GM18520 (cell line): ENCODE data around the gene FSTL3.
"Not testable (repeated sequence)": the region's sequence is repeated elsewhere in the genome, so short reads cannot be mapped to it uniquely, and the experiment has no call there.

ENCODE experiments used
- ATAC-seq: cut with Tn5 transposase; IDR thresholded peaks from one replicate; pipeline ENCODE4 v1.9.1; 2021; ENCODE audit not compliant: unreplicated experiment

The FSTL3 gene

DNA sequence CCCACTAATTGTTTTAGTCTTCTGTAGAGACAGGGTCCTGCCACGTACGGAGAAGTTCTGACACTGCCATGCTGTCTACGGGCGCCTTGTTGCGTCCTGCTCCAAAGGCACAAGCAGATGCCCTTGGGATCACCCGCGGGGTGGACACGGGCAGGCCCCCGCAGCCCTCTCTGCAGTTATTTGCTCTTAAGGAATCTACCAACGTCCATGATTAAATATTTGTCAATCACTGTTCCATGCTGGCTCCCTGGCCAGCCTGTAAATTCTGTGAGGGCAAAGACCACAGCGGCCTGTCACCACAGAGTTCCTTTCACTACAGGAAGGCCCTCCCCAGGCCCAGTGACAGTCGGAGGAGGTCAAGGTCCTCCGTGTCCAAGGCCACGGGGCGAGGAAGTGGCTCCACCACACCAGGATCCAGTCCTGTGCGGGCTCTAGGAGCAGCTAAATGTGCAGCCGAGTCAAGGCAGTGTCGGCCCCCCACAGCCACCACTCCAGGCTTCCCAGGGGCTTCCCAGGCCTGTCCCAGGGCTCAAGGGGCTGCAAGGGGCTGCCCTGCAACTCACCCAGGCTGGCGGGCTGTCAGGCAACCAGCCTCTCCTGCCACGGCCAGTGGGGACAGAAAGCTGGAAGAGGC is 15.3 kb upstream of the FSTL3 start:
- ATAC-seq = no peak

DNA sequence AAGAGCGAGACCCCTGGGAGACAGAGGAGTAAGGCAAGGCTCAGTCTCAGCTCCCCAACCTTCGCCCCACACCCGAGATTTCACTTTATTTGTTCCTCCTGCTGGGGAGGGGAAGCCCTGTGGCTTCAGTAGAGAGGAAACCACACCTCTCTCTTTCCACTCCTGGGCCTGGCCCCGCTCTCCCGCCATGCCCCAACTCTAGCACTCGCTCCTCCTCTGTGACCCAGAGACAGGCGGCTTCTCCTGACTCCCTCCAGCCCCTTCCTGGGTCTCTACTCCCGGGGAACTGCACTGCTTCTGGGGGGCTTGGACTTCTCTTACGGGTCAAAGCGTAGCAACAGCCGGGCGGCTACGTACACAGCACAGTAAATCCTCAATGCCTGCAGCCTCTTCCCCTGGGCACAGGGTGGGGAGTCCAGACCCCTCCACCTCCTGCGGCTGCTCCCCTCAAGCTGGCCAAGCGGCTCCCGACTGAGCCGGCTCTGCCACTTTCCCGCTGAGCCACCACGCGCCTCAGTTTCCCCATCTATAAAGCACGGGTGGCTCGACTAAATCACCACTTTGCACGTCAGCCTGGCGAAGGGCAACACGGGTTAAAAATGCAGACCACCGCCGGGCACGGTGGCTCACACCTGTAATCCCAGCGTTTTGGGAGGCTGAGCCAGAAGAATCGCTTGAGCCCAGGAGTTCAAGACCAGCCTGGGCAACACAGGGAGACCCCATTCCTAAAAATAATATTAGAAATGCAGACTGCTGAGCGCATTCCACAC is 14.6 kb upstream of the FSTL3 start:
- no peak for ATAC-seq

DNA sequence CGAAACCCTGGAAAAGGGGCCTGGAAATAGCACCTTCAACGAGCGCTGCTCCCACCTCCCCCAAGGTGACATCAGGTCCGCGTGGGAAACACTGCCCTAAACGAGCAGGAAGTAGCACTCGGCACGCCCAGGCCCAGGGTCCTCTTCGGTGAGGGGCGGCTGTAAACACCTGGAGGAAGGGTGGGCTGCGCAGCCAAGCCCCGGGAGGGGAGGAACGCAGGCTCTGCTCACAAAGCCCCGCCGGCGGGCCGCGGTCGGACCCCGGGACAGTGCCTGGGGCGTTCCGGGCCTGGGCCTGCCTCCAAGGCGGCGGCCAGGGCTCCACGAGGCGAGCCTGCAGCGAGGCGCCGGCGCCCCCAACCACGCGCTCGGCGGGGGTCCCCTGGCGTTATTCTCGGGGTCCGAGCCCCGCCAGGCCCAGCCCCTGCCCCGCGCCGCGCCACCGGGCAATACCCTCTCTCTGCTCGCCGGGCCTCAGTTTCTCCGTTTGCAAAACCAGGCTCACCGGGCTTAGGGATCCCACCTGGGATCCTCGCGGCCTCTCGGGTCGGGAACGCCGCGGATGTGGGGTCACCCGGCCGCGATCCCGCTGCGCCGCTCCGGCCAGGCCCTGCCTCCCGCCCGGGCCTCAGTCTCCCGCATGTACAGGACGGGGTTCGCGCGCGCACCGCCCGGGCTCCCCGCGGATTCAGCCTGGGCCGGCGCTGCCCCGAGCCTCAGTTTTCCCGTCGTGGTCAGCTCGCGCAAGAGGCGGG is 13.8 kb upstream of the FSTL3 start:
- peak; percentile 8 for ATAC-seq

DNA sequence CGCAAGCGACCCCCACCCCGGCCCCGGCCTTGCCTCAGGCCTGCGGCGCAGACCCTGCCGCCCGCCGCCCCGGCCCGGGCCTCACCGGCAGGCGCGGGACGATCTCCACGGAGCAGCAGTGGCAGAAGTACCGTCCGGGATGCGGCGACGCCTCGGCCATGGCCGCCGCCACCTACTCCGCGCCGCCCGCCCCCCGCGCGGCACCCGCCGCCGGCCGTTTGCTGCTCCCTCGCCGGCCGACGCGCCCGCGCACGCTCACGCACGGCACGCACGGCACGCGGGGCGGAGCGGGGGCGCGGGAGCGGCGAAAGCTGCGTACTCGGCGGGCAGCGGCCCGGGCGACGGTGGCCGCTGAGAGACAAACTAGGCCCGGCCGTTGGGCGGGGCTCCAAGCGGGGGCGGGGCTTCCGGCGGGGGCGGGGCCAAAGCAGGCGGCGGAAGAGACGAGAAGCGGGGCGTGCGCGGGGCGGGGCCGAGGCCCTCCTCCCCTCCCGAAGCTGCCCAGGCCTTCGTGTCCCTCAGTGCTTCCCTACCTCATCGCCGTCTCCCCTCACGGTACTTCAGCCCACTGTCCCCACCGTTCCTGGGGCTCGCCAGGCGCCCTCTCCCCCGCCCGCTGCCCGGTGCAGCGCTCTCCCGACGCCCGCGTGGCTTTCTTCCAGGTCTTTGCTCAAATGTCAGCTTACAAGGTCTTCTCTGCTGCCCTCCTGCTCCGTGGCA is 13.1 kb upstream of the FSTL3 start, which contains the start of gene RNF126:
RNF126 (minus strand) TSS at position 253 of the 720 bp plus-strand sequence; CDS start at position 160, 93 bp downstream.
- peak; percentile 39 for ATAC-seq

DNA sequence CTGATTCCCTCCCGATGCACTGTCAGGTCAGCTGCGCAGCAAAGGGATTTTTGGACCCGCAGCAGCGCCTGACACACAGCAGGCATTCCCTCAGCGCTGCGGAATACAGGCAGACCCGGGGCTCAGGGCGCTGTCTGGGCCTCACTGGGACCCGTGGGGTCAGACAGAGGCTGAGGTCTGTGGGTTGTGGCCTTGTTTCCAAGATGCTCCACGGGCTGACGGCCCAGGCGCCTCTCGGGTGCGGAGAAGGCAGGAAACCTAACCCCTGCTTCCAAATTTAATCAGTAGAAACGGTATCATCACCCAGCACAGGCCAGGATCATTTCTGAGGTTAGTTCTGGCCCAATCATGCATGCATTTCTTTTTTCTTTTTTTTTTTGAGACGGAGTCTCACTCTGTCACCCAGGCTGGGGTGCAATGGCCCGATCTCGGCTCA is 12.5 kb upstream of the FSTL3 start:
- no peak for ATAC-seq

DNA sequence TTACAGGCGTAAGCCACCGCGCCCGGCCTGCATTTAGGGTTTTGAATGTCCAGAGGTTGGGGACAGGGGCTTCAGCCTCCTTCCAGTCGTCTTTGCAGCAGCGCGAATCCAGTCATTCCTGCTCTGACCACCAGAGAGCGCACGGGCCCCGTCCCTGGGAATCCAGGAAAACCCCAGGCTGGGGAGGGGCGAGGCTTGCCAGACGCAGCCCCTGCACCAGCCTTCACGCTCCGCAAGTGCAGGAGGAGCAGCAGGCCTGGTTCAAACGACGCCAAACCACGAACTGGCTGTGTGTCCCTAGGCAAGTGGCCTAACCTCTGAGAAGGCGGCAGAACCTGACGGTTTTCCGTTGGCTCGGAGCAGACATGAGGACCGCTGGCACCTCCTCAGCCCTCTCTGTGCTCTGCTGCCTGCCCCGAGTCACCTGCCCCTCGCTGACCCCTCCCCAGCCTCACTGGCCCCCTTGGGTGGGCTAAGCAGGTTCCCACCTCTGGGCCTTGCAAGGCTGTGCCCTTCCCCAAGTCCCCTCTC is 11.2 kb upstream of the FSTL3 start:
- ATAC-seq = no peak

DNA sequence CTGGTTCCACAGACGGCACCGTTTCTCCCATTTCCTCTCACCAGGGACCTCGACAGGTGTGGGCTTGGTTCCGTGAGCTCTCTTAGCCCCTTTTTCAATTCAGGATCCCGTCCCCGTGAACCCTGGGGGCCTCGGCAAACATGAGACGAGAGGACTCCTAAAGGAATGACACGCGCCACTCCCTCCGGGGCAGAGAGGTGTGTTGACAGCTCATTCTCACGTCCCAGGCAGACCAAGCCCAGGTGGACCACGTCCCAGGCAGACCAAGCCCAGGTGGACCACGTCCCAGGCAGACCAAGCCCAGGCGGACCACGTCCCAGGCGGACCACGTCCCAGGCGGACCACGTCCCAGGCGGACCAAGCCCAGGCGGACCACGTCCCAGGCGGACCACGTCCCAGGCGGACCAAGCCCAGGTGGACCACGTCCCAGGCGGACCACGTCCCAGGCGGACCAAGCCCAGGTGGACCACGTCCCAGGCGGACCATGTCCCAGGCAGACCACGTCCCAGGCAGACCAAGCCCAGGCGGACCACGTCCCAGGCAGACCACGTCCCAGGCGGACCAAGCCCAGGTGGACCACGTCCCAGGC is 9.1 kb upstream of the FSTL3 start:
- not testable (repeated sequence) for ATAC-seq

DNA sequence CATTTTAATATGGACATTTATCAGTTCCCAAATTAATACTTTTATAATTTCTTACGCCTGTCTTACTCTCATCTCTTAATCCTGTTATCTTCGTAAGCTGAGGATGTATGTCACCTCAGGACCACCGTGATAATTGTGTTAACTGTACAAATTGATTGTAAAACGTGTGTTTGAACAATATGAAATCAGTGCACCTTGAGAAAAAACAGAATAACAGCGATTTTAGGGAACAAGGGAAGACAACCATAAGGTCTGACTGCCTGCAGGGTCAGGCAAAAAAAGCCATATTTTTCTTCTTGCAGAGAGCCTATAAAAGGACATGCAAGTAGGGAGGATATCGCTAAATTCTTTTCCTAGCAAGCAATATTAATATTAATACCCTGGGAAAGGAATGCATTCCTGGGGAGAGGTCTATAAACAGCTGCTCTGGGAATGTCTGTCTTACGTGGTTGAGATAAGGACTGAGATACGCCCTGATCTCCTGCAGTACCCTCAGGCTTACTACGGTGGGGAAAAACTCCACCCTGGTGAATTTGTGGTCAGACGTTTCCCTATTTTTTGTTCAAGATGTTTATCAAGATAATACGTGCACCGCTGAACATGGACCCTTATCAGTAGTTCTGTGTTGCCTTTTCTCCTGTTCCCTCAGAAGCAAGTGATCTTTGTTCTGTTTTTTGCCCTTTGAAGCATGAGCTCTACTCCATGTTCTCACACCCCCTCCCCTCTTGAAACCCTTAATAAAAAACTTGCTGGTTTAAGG is 7.3 kb upstream of the FSTL3 start:
- ATAC-seq = not testable (repeated sequence)

DNA sequence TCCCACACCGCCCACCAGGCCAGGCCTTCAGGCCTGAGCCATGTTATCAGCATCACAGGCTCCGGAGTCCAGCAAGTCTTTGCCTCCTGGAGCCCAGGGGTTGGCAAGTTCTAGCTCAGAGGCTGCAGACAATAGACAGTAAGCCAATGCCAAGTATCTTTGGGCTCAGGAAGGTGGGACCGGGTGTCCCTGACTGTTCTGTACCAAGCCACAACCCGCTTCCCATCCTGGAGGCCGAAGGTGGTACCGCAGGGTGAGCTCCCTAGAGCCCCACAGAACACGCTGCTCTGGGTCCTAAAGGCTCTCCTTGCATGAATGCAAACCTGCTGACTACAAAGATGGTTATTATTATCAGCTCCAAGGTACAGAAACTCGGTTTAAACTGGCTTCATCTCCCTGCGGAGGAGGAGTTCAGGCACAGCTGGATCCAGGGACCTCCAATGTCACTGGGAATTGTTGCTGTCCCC is 5.5 kb upstream of the FSTL3 start:
- ATAC-seq = no peak

DNA sequence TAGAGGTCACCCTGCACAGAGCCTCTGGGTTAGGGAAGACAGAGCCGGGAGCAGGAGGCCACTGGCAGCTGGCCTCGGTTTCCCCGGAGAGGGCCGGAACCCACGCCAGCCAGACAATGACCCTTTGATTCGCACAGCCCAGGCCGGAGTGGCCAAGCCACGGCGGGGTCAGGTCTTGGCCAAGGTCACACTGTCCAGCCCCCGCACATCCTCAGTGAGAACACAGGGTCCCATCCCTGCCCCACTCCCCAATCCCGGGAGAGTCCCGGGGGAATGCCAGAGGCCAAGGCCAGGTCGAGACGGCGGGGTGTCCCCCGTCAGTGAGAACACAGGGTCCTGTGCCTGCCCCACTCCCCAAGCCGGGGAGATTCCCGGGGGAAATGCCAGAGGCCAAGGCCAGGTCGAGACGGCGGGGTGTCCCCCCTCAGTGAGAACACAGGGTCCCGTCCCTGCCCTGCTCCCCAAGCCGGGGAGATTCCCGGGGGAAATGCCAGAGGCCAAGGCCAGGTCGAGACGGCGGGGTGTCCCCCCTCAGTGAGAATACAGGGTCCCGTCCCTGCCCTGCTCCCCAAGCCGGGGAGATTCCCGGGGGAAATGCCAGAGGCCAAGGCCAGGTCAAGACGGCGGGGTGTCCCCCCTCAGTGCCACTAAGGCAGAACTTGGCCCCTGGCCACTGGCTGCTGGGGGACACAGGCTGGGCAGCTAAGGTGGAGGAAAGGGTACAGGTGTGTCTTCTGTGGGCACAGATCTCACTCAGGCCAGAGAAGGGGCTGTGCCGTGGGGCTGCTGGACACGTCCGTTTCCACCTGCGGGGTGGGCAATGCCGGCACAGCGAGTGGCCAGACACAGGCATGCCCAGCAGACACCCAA is 1.7 kb upstream of the FSTL3 start:
- no peak for ATAC-seq

DNA sequence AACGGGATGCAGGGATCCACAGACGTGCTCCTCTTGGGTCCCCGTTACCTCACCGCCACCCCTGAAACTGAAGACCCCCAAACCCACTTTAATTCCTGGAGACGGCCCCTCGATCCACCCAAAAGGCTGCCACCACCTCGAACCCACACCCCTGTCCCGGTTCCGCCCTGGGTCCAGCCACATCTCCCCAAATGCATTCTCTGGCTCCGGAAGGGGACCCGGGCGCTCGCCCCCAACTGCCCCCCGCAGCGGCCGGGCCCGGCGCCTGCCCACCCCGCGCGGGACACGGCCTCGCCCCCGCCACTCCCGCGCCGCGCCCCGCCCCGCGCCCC is 219 bp upstream of the FSTL3 start:
- no peak for ATAC-seq

DNA sequence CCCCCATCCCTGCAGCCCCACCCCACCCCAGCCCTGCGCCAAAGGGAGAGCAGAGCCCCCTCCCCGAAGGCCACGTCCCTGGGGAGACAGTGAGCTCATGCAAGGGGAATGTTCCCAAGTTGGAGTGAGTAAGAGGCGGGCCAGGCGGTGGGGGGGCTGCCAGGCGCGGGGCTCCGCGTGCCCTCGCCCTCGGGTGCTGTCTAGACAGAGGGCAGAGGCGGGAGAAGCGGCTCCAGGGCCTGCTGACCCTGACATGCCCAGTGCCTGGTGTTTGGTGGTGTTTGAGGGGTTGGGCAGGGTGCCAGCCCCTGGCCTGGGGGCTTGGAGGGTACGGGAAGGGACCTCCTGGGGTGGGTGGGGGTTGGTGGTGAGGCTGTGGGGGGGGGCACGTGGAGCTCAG is 1.0 kb downstream of the FSTL3 start:
- ATAC-seq = no peak

DNA sequence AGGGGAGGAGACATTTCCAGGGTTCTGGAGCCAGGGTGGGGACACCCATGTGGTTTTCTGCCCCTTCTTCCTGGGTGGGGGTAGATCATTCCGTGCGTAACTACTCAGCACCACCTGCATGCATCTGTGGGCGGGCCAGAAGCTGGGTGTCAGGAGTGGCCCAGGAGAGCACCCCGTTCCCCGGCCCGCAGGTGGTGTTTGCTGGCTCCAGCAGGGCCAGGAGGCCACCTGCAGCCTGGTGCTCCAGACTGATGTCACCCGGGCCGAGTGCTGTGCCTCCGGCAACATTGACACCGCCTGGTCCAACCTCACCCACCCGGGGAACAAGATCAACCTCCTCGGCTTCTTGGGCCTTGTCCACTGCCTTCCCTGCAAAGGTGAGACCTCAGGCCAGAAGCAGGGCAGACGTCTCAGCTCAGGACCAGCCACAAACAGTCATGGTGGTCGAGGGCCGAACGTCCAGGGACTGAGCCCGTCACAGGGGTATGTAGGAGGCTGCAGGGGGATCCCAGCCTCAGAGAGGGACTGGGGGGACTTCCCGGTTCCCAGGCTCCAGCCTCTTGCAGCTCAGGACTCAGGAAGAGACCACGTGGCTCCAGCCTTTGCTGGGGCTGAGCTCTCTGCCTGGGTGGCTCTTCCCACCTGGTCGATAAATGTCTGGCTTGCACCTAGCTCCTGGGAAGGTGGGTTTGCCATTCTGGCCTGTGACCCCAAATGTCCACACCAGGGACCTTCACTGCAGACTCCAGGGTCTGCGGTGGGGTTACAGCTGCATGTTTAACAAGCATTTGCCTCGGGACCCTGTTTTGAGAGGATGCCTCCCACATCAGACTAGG is 1.6 kb downstream of the FSTL3 start:
- no peak for ATAC-seq

DNA sequence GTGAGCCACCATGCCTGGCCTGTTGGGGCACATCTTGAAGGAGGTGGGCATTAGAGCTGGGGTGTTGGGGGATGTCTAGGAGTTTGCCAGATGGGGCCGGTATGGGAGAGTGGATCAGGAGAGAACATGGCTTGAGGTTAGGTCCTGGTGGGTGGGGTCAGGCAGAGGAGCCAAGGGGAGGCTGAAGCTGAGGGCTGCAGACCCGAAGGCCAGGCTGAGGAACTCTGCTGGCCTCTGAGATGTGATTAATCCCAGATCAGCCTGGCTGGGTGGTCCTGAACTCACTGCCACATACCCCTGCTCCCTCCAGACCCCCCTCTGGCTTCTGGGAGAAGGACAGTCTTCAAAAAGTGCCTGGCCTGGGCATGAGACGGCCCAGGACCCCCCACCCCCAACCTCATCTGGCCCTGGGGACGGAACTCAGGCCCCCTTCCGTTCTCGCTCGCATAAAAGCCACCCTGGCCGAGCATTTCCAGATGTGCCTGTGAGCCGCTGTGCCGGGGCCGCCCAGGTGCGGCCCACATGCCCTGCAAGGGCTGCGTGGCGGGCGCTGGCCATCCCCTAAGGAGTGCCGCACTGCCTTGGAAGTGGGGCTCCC is 2.7 kb downstream of the FSTL3 start:
- no peak for ATAC-seq

DNA sequence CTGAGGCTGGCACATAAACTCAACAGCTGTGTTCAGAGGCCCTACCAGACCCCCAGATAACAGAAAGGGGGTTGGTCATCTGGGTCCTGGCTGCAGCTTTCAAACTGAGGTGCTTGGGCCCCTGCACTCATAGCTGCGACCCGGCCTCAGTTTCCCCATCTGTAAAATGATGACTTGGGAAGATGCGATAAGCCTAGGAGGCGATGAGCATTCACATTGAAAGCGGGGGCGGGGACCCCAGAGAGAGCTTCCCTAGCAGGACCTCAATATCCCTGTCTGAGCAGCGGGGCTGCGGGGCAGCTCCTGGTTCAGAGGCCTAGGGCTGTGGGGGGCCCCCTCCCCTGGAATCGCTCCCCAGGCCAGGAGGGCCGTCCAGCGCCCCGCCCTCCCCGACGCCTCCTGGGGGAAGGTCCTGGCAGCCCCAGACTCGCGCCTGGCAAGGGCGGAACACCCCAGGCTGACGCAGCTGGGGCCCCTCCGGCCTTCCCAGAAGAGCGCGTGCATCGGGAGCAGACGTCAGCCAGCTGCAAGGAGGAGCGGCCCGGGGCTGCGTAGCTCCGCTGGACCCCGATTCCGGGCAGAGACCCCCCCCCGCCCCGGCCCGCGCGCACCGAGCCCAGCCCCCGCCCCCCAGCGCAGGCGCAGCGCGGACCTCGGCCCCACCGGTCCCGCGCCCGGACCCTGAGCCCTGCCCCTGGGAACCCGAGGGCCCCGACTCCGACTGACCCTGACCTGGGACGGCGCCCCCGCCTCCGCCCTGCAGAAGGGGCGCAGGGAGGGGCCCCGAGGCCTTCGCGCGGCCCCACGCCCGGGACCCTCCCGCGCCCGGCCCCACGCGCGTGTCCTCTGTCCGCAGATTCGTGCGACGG is 3.5 kb downstream of the FSTL3 start:
- peak; percentile 6 for ATAC-seq

DNA sequence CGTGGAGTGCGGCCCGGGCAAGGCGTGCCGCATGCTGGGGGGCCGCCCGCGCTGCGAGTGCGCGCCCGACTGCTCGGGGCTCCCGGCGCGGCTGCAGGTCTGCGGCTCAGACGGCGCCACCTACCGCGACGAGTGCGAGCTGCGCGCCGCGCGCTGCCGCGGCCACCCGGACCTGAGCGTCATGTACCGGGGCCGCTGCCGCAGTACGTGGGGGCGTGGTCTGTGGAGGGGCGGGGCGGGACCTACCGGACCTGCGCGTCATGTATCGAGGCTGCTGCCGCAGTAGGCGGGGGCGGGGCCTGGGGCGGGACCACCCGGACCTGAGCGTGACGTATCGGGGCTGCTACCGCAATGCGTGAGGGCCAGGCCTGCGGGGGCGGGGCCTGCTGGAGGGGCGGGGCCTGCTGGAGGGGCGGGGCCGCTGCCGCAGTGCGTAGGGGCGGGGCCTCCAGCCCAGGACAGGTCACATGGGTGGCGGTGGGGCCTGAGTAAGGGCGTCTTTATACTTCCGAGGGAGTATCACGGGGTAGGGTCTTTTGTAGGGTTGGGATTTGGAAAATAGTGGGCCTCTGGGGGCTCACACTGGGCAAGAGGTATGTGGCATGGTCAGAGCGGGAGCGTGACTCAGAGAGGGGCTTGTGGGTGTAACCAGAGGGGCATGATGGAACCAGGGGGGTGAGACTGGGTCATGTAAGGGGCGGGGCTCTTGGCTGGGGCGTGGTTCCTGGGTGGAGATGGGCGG is 4.3 kb downstream of the FSTL3 start:
- ATAC-seq = peak; percentile 76
